ENCODE data around the gene ADRA2B.

The ADRA2B gene

GRCh38 chr2:96122391-96122790 lies 6.0 kb upstream of the ADRA2B start:
- no peak overlapping the region for H3K27ac ChIP-seq
- TF ChIP-seq ZFX (IDR thresholded peaks at IDR 0.05), result no peak
- TF ChIP-seq, protein P1, sequence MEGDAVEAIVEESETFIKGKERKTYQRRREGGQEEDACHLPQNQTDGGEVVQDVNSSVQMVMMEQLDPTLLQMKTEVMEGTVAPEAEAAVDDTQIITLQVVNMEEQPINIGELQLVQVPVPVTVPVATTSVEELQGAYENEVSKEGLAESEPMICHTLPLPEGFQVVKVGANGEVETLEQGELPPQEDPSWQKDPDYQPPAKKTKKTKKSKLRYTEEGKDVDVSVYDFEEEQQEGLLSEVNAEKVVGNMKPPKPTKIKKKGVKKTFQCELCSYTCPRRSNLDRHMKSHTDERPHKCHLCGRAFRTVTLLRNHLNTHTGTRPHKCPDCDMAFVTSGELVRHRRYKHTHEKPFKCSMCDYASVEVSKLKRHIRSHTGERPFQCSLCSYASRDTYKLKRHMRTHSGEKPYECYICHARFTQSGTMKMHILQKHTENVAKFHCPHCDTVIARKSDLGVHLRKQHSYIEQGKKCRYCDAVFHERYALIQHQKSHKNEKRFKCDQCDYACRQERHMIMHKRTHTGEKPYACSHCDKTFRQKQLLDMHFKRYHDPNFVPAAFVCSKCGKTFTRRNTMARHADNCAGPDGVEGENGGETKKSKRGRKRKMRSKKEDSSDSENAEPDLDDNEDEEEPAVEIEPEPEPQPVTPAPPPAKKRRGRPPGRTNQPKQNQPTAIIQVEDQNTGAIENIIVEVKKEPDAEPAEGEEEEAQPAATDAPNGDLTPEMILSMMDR (conservative IDR thresholded peaks at IDR 0.05), result no peak

- TF ChIP-seq ZFX (IDR thresholded peaks at IDR 0.05), result no peak
- TF ChIP-seq, protein P1 (conservative IDR thresholded peaks at IDR 0.05), result no peak
- H3K27ac ChIP-seq, result no peak overlapping the region
These were observed 5.0 kb upstream of the ADRA2B start for GRCh38 chr2:96121414-96121813.

DNA sequence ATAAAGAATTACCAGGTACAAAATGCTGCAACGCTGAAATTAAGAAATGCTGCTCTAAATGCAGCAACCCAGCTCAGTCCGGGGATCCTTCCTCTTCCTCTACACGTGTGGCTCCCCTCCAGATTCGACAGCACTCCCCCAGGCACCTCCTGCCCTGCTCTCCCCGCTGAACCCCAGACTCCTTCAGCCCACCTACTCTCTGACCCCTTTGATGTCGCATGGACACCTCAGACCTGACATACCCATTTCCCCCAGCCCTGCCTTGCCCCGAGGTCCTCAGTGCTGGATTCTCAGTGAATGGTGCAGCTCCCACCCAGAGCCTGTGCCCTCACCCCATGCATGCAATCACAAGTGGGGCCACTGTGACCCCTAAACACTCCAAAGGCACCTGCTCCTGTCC lies 4.6 kb upstream of the ADRA2B start:
- TF ChIP-seq, protein P1 (conservative IDR thresholded peaks at IDR 0.05), result no peak
- TF ChIP-seq ZFX (IDR thresholded peaks at IDR 0.05), result no peak
- no peak overlapping the region for H3K27ac ChIP-seq

- no peak overlapping the region for H3K27ac ChIP-seq
- TF ChIP-seq ZFX (IDR thresholded peaks at IDR 0.05), result no peak
- TF ChIP-seq, protein P1 (conservative IDR thresholded peaks at IDR 0.05), result no peak
These were observed 3.8 kb upstream of the ADRA2B start for GRCh38 chr2:96120091-96120720.

DNA sequence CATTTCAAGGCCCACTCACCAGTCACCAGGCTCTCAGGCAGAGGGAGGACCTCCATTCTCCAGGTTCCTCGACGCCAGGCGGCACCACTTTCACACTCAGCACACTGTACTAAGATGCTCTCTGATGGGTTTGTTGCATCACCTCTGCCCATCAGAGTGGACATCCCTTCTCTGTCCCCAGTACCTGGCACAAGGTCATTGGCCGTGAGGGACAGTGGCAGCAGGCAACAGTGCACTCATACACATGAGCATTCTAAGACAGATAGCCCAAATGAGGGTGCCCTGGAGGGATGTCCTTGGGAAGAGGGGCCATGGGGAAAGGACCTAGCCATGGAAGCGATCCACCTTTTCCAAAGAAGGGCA lies 3.0 kb upstream of the ADRA2B start:
- TF ChIP-seq, protein P1 (conservative IDR thresholded peaks at IDR 0.05), result no peak
- TF ChIP-seq ZFX (IDR thresholded peaks at IDR 0.05), result no peak
- H3K27ac ChIP-seq, result no peak overlapping the region

DNA sequence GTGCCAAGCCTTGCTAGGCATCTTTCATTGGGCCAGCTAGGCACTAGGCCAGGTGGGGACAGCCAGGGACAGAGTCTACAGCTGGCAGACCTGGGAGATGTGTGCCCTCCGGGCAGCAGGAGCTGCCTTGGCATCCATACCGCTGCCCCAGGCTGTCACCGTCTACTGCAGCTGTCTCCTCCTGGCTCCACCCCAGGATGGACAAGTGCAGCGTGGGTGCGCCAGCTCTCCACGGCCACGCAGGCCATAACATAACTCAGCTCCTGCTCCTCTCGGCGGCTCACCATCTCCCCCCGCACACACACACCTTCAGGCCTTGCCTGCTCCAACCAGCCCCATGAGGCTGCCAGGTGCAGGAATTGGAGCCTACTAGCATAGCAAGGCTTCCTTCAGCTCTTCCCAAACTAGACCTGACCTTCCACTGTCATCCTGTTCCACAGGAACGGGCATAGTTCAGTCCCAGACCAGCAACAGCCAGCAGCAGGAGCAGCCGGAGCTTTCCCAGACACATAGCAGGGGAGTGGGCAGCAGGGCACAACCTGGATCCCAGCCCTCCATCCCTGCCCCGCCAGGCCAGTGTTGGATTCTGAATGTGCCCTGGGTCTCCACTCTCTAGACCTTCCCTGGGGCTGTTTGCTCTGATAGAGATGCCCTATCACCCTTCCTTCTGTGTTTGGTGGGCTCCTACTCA lies 2.5 kb upstream of the ADRA2B start:
- H3K27ac ChIP-seq, result no peak overlapping the region
- TF ChIP-seq, protein P1 (conservative IDR thresholded peaks at IDR 0.05), result no peak
- no peak for TF ChIP-seq ZFX (IDR thresholded peaks at IDR 0.05)

DNA sequence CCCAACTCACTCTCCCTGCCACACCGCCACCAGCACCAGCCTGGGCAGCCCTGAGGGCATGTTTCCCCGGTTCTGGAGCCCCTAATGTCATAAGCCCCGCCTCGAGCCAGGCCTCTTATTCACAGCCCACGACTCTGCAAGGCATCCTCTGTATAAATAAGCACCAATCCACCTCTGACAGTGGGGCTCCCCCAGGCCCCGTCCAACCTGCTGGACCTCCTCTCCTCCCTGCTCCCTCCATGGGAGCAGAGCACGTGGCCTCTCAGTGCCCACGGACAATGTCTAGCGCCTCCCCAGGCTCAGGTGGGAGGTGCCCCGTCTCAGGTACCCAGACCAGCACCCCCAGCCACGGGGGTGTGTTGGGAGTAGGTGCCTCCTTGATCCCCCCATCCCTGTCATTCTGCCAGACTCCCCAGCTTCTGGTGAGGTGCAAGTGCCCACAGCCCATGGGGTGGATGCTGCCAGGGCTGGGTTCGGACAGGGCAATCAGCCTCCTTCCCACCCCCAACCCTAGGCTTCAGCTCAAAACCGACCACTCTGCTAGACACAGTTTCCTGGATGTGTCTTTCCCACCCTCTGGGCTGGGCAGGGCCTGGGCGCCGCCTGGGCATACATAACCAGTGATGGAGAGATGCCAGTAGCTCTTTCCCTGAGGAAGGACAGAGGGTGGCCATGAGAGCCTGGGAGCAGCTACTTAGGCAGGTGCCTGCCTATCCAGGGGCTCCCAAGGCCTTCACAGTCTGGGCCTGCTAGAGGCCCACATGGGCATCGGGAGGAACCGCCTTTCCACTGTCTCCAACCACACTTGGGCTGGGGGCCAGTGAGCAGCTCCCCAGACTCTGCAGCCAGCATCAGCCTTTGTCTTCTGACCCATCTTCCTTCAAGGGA lies 1.6 kb upstream of the ADRA2B start:
- no peak for TF ChIP-seq ZFX (IDR thresholded peaks at IDR 0.05)
- TF ChIP-seq, protein P1 (conservative IDR thresholded peaks at IDR 0.05), result no peak
- H3K27ac ChIP-seq, result no peak overlapping the region

Measured in C4-2B (cell line).